IMR-90 (cell line): Measurements from ENCODE around the gene LAMB3. TPM values are rescaled to one million over a fixed set of nuclear protein-coding genes. Genes with fewer than 3 reads are reported as not detected.
A peak's percentile ranks its signal among the peaks of the same experiment; 100 is the strongest.

ENCODE experiments used
- ATAC-seq: fragments of 200-7000 bp; cut with Tn5 transposase; 2 replicates; pipeline ENCODE4 v1.9.1; 2020; ENCODE audit warnings: low read depth, mild to moderate bottlenecking, moderate library complexity
- BruUV-seq: library from RNA; stranded (reverse); fragments of 400-500 nt; replicated peaks from 2 replicates; lab custom pipeline; 2021; lab: Mats Ljungman, UMichigan
- CTCF ChIA-PET: fragments of 300-600 bp; formaldehyde crosslinking; extraction: SDS; loops from one replicate; lab custom pipeline; 2021; ENCODE audit warnings: antibody characterized with exemption; lab: Yijun Ruan, JAX
- POLR2A ChIA-PET: fragments of 300-600 bp; sonication (Branson Sonifier 250); formaldehyde crosslinking; loops from one replicate; lab custom pipeline; 2022; ENCODE audit warnings: antibody characterized with exemption; ENCODE audit not compliant: unreplicated experiment; lab: Charles Lee
- DNase-seq: peaks from one replicate; pipeline ENCODE4 v3.0.0; 2013
- H2AFZ ChIP-seq: replicated peaks from 2 replicates; pipeline ENCODE3; 2013; ENCODE audit warnings: low read length, mild to moderate bottlenecking; ENCODE audit not compliant: poor library complexity
- H2AK5ac ChIP-seq: 2 replicates; pipeline ENCODE4 v1.6.1; 2013; ENCODE audit warnings: low read depth, low read length, inconsistent platforms
- H2AK9ac ChIP-seq: replicated peaks from 2 replicates; pipeline ENCODE3; 2013; ENCODE audit warnings: mild to moderate bottlenecking, low read depth, low read length, moderate library complexity; ENCODE audit not compliant: poor library complexity
- H2BK120ac ChIP-seq: 2 replicates; pipeline ENCODE4 v1.6.1; 2013; ENCODE audit warnings: low read depth, low read length, inconsistent platforms
- H2BK15ac ChIP-seq: 3 replicates; pipeline ENCODE4 v1.6.1; 2013; ENCODE audit warnings: low read depth, low read length, inconsistent platforms
- H2BK20ac ChIP-seq: 2 replicates; pipeline ENCODE4 v1.6.1; 2013; ENCODE audit warnings: low read depth, mild to moderate bottlenecking, inconsistent platforms, low read length, moderate library complexity
- H2BK5ac ChIP-seq: 2 replicates; pipeline ENCODE4 v1.6.1; 2013; ENCODE audit warnings: mild to moderate bottlenecking, low read depth, low read length, inconsistent platforms; ENCODE audit not compliant: poor library complexity, severe bottlenecking
- H3K14ac ChIP-seq: replicated peaks from 2 replicates; pipeline ENCODE4 v1.6.1; 2013; ENCODE audit warnings: low read depth, low read length, inconsistent platforms
- H3K18ac ChIP-seq: 2 replicates; pipeline ENCODE4 v1.6.1; 2013; ENCODE audit warnings: low read depth, low read length, control low read depth
- H3K23ac ChIP-seq: 2 replicates; pipeline ENCODE4 v1.6.1; 2013; ENCODE audit warnings: low read depth, low read length, inconsistent platforms
- H3K27ac ChIP-seq: 2 replicates; pipeline ENCODE4 v1.5.1; 2013; ENCODE audit warnings: mild to moderate bottlenecking, control low read depth, low read length; ENCODE audit not compliant: insufficient read depth
- H3K27me3 ChIP-seq: 2 replicates; pipeline ENCODE4 v1.6.1; 2013; ENCODE audit warnings: low read length; ENCODE audit not compliant: control insufficient read depth, insufficient read depth
- H3K36me3 ChIP-seq: 2 replicates; pipeline ENCODE4 v1.6.1; 2013; ENCODE audit warnings: low read length, mixed read lengths; ENCODE audit not compliant: control insufficient read depth, insufficient read depth
- H3K4ac ChIP-seq: 2 replicates; pipeline ENCODE4 v1.6.1; 2013; ENCODE audit warnings: low read depth, low read length, inconsistent platforms
- H3K4me1 ChIP-seq: 2 replicates; pipeline ENCODE4 v1.6.1; 2013; ENCODE audit warnings: low read length, mixed read lengths; ENCODE audit not compliant: control insufficient read depth, insufficient read depth
- H3K4me2 ChIP-seq: 2 replicates; pipeline ENCODE4 v1.6.1; 2013; ENCODE audit warnings: low read depth, mild to moderate bottlenecking, control low read depth, low read length, moderate library complexity
- H3K4me3 ChIP-seq: 2 replicates; pipeline ENCODE4 v1.5.1; 2013; ENCODE audit warnings: low read depth, mild to moderate bottlenecking, control low read depth, low read length, moderate library complexity; ENCODE audit not compliant: insufficient read depth
- H3K56ac ChIP-seq: 2 replicates; pipeline ENCODE4 v1.6.1; 2013; ENCODE audit warnings: low read length, inconsistent platforms; ENCODE audit not compliant: insufficient read depth; ENCODE audit errors: extremely low read depth
- H3K79me1 ChIP-seq, 2 experiments: 2 replicates each; pipeline ENCODE4 v1.6.1; 2013; ENCODE audit warnings: low read length in 2 of 2, inconsistent platforms in 1 of 2, low read depth in 1 of 2
- H3K9ac ChIP-seq: 2 replicates; pipeline ENCODE4 v1.6.1; 2013; ENCODE audit warnings: low read depth, low read length, control low read depth
- H3K9me1 ChIP-seq: 2 replicates; pipeline ENCODE4 v1.6.1; 2013; ENCODE audit warnings: low read length, inconsistent platforms; ENCODE audit not compliant: insufficient read depth
- H3K9me3 ChIP-seq: 2 replicates; pipeline ENCODE4 v1.6.1; 2013; ENCODE audit warnings: low read length; ENCODE audit not compliant: control insufficient read depth, insufficient read depth
- H4K20me1 ChIP-seq: 2 replicates; pipeline ENCODE4 v1.6.1; 2013; ENCODE audit warnings: low read length, inconsistent platforms; ENCODE audit not compliant: insufficient read depth
- H4K5ac ChIP-seq: 2 replicates; pipeline ENCODE4 v1.6.1; 2013; ENCODE audit warnings: mild to moderate bottlenecking, low read depth, low read length, control low read depth
- H4K8ac ChIP-seq, 2 experiments: 2 replicates each; pipeline ENCODE4 v1.6.1; 2013; ENCODE audit warnings: low read depth in 2 of 2, low read length in 2 of 2, control low read depth in 1 of 2, inconsistent platforms in 1 of 2
- H4K91ac ChIP-seq: 2 replicates; pipeline ENCODE4 v1.6.1; 2013; ENCODE audit warnings: low read depth, low read length, inconsistent platforms; ENCODE audit not compliant: insufficient read depth
- BHLHE40 ChIP-seq: fragments of 150-350 bp; IDR thresholded peaks from 2 replicates; pipeline ENCODE4 v1.6.1; 2016; ENCODE audit warnings: mild to moderate bottlenecking, low read depth, low read length
- WGBS, 2 experiments: methylation state at CpG; one replicate each; pipeline versions ENCODE4 v1.1.5 to v1.1.7; 2013; ENCODE audit warnings: missing lambda C conversion rate in 2 of 2; ENCODE audit not compliant: insufficient read length in 1 of 2; ENCODE audit errors: extremely low coverage in 2 of 2; 5-methylcytosine and 5-hydroxymethylcytosine counted together
- dilution Hi-C: fragments of 300-500 bp; cut with HindIII; formaldehyde crosslinking; loops from one replicate; pipeline ENCODE4 v1.14.3; 2018; ENCODE audit warnings: low sequenced_read_pairs; ENCODE audit not compliant: unreplicated experiment
- in situ Hi-C: fragments of 300-500 bp; cut with MboI; formaldehyde crosslinking; loops from 3 replicates; pipeline ENCODE4 v1.14.3; 2019; ENCODE audit warnings: low sequenced_read_pairs, inconsistent platforms, mixed read lengths
- intact Hi-C: fragments of 100-400 bp; cut with micrococcal nuclease; formaldehyde crosslinking; loops from 2 replicates; pipeline ENCODE4 v1.10.0; 2022
- polyA plus RNA-seq, 3 experiments: library from polyadenylated mRNA; depleted of rRNA; stranded (reverse); fragments of >200 nt; gene quantifications; 2 replicates each; pipeline ENCODE4 v1.2.3, GENCODE V29; 2012; ENCODE audit warnings: low replicate concordance in 1 of 3
- total RNA-seq: library from RNA; depleted of rRNA; stranded (reverse); fragments of >200 nt; gene quantifications from 2 replicates; pipeline ENCODE4 v1.2.3, GENCODE V29; 2012
- TF ChIP-seq, protein P1 (sequence below): conservative IDR thresholded peaks from 2 replicates; pipeline ENCODE4 v1.5.1; 2012; ENCODE audit warnings: mild to moderate bottlenecking, low read depth, low read length, improper control_type of control experiment

Gene LAMB3
- total and polyA plus RNA-seq, 2 of the 4 experiments (the other 2 are of a cell fraction) = 0.72 to 2.1 TPM

DNA sequence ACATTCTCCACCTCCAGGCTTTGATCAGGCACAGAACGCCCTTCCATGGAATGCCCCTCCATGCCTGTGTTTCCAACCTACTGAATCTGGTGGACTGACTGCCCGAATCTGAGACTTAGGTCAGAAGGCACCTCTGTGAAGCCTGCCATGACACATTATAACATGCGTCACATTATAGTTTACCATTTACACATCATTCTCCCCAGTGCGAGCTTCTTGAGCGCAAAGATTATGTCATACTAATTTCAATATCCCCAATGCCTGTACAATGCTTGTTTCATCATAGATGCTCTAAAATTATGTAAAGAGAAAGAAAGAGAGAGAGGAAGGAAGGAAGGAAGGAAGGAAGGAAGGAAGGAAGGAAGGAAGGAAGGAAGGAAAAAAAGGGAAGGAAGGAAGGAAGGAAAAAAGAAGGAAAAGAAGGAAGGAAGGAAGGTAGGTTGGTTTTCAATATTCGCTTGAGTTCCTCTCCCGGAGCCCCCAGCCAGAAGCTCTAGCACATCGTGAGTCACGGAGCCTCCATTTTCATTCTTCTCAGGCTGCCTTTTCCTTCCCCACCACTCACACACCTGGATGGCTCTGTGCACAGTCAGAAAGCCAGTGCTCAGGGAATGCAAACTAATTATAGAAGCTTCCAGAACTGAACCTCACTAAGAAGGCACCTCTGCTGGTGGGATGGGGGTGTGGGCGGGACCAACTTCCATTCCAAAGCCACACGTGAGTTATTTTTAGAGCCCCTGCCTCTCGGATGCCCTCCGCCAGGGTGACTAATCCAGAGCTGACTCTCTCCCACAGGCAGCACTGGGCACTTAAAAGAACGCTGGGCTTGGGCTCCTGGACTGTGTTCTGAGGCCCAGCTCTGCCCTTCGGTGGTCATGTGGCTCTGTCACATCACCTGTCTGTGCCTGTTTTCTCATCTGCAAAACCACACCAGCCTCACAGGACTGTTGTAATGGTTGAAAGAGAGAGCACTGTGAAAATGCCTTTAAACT is 27.4 kb downstream of the LAMB3 start:
- in situ Hi-C loops (loop anchor here (5.0 kb wide), 1 partner anchor 48 kb away; no protein-coding TSS in a partner anchor), intact Hi-C loops (no loop called here), dilution Hi-C loops (no loop called here)
- no peak overlapping the region for H4K91ac ChIP-seq
- no peak overlapping the region for H3K4ac ChIP-seq
- peak overlapping the region; percentile 5 for H2AFZ ChIP-seq
- no peaks in the 10 kb centered on the region for H4K20me1 ChIP-seq
- no peaks in the 10 kb centered on the region for H3K36me3 ChIP-seq
- no peak overlapping the region for H4K8ac ChIP-seq
- H2BK20ac ChIP-seq = no peak overlapping the region
- no peak overlapping the region for H2BK120ac ChIP-seq
- ATAC-seq (no peak), DNase-seq (no peak)
- no peaks in the 10 kb centered on the region for H3K27me3 ChIP-seq
- no peak overlapping the region for H2BK5ac ChIP-seq
- no peaks in the 10 kb centered on the region for H3K79me1 ChIP-seq
- no peak overlapping the region for H3K4me3 ChIP-seq
- no peaks in the 10 kb centered on the region; the same call in 1 of the 2 replicates for H3K9me1 ChIP-seq
- H2AK9ac ChIP-seq = no peak overlapping the region
- no peak overlapping the region for H3K14ac ChIP-seq
- BruUV-seq = no TSS peak
- H3K9ac ChIP-seq = no peak overlapping the region
- H2AK5ac ChIP-seq = no peak overlapping the region
- no peaks in the 10 kb centered on the region; the same call in none of the 2 replicates for H3K4me1 ChIP-seq
- no peak overlapping the region for H2BK15ac ChIP-seq
- H3K27ac ChIP-seq = no peak overlapping the region
- no peak overlapping the region for H3K18ac ChIP-seq
- CTCF ChIA-PET = no interaction called here
- no peak overlapping the region for H4K5ac ChIP-seq
- POLR2A ChIA-PET = interaction anchor here (0.7 kb wide), 1 partner anchor 42 kb away, joined by 23 read pairs; no protein-coding TSS in a partner anchor
- H3K56ac ChIP-seq = no peak overlapping the region
- H3K9me3 ChIP-seq = no peaks in the 10 kb centered on the region
- WGBS, 2 experiments = 50% methylated on average over 1 of the region's 15 CpGs; no CpG with 5 or more reads in 1 of the 2 experiments
- H3K23ac ChIP-seq = no peak overlapping the region
- 0 out of 2 replicates have a peak, but pooled peaks have one; percentile 13 for TF ChIP-seq BHLHE40
- TF ChIP-seq, protein P1, sequence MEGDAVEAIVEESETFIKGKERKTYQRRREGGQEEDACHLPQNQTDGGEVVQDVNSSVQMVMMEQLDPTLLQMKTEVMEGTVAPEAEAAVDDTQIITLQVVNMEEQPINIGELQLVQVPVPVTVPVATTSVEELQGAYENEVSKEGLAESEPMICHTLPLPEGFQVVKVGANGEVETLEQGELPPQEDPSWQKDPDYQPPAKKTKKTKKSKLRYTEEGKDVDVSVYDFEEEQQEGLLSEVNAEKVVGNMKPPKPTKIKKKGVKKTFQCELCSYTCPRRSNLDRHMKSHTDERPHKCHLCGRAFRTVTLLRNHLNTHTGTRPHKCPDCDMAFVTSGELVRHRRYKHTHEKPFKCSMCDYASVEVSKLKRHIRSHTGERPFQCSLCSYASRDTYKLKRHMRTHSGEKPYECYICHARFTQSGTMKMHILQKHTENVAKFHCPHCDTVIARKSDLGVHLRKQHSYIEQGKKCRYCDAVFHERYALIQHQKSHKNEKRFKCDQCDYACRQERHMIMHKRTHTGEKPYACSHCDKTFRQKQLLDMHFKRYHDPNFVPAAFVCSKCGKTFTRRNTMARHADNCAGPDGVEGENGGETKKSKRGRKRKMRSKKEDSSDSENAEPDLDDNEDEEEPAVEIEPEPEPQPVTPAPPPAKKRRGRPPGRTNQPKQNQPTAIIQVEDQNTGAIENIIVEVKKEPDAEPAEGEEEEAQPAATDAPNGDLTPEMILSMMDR = no peak
- no peak overlapping the region for H3K4me2 ChIP-seq
